ENCODE results near the gene B3GLCT. TPM values are rescaled to one million over a fixed set of nuclear protein-coding genes. Genes with fewer than 3 reads are reported as not detected.

B3GLCT gene
- total and polyA plus RNA-seq, 10 of the 15 experiments (the other 5 are each of a cell fraction or from before 2014, with no cell fraction given) = 0.07 to 0.89 (median 0.25) TPM

- RAD21 ChIA-PET (ENCODE audit: unreplicated experiment) = no interaction called here
- BruUV-seq (replicated peaks) = no TSS peak
- H3K4me2 ChIP-seq (ENCODE audit: control insufficient read depth, insufficient read depth) = no peak overlapping the region
- H2AFZ ChIP-seq (ENCODE audit: control insufficient read depth, low read depth, low read length) = no peak overlapping the region
- POLR2A ChIA-PET = interaction anchor here (0.6 kb wide), 1 partner anchor 245 kb away, joined by 3 read pairs; no protein-coding TSS in a partner anchor
- intact Hi-C loops (cut with micrococcal nuclease; ENCODE audit: unreplicated experiment) = no loop called here
- H3K36me3 ChIP-seq (ENCODE audit: control insufficient read depth in 2 of 2, insufficient read depth in 2 of 2, low read length in 1 of 2) = no peaks in the 10 kb centered on the region
- FAIRE-seq (no peak), DNase-seq (ENCODE audit: low read depth, low spot score) (no peak), ATAC-seq (no peak)
- H4K20me1 ChIP-seq (ENCODE audit: control insufficient read depth, insufficient read depth) = no peaks in the 10 kb centered on the region
- H3K9me3 ChIP-seq (replicated peaks; ENCODE audit: control insufficient read depth, insufficient read depth, low read length) = no peaks in the 10 kb centered on the region; the same call in 2 of the 3 replicates
- H3K4me3 ChIP-seq = no peak overlapping the region
- SMC1A ChIA-PET (ENCODE audit: uncharacterized antibody, unreplicated experiment) = no interaction called here
- H3K4me1 ChIP-seq (ENCODE audit: control insufficient read depth, insufficient read depth, low read length) = no peaks in the 10 kb centered on the region
- H3K79me2 ChIP-seq (ENCODE audit: control insufficient read depth, insufficient read depth, low read length) = no peaks in the 10 kb centered on the region
- no peak for TF ChIP-seq CHD4 (IDR thresholded peaks at IDR 0.05)
- 5% methylated on average over 4 of the region's 4 CpGs for WGBS (ENCODE audit: insufficient coverage, insufficient replicate concordance, low lambda C conversion rate, missing lambda C conversion rate)
- H3K27ac ChIP-seq (ENCODE audit: control insufficient read depth, insufficient read depth) = no peak overlapping the region
- in situ Hi-C loops (cut with MboI) = no loop called here
- CTCF ChIA-PET = no interaction called here
- no peak overlapping the region for H3K9ac ChIP-seq (ENCODE audit: control insufficient read depth, insufficient read depth, low read length)
- H3K27me3 ChIP-seq (replicated peaks in 1 of 2; ENCODE audit: control insufficient read depth in 2 of 2, insufficient read depth in 2 of 2, low read length in 1 of 2) = no peaks in the 10 kb centered on the region
Observed at GRCh38 chr13:31365630-31366029, 165.9 kb downstream of the B3GLCT start.

GRCh38 chr13:31367410-31367809 lies 167.6 kb downstream of the B3GLCT start:
- intact Hi-C loops (cut with micrococcal nuclease; ENCODE audit: unreplicated experiment) (no loop called here), in situ Hi-C loops (cut with MboI) (no loop called here)
- ChIA-PET SMC1A (ENCODE audit: uncharacterized antibody, unreplicated experiment) (no interaction called here), CTCF (no interaction called here), POLR2A (no interaction called here), RAD21 (ENCODE audit: unreplicated experiment) (no interaction called here)
- no peak overlapping the region for H3K27ac ChIP-seq (ENCODE audit: control insufficient read depth, insufficient read depth)
- H3K4me2 ChIP-seq (ENCODE audit: control insufficient read depth, insufficient read depth) = no peak overlapping the region
- no peaks in the 10 kb centered on the region for H3K36me3 ChIP-seq (ENCODE audit: control insufficient read depth in 2 of 2, insufficient read depth in 2 of 2, low read length in 1 of 2)
- no peak overlapping the region for H2AFZ ChIP-seq (ENCODE audit: control insufficient read depth, low read depth, low read length)
- no peaks in the 10 kb centered on the region for H4K20me1 ChIP-seq (ENCODE audit: control insufficient read depth, insufficient read depth)
- no peaks in the 10 kb centered on the region for H3K27me3 ChIP-seq (replicated peaks in 1 of 2; ENCODE audit: control insufficient read depth in 2 of 2, insufficient read depth in 2 of 2, low read length in 1 of 2)
- no peak overlapping the region for H3K9ac ChIP-seq (ENCODE audit: control insufficient read depth, insufficient read depth, low read length)
- BruUV-seq (replicated peaks) = no TSS peak
- FAIRE-seq (no peak), DNase-seq (ENCODE audit: low read depth, low spot score) (no peak), ATAC-seq (no peak)
- H3K4me3 ChIP-seq = no peak overlapping the region
- no peaks in the 10 kb centered on the region; the same call in 2 of the 3 replicates for H3K9me3 ChIP-seq (replicated peaks; ENCODE audit: control insufficient read depth, insufficient read depth, low read length)
- WGBS (ENCODE audit: insufficient coverage, insufficient replicate concordance, low lambda C conversion rate, missing lambda C conversion rate) = 6% methylated on average over 2 of the region's 2 CpGs
- H3K4me1 ChIP-seq (ENCODE audit: control insufficient read depth, insufficient read depth, low read length) = no peaks in the 10 kb centered on the region
- H3K79me2 ChIP-seq (ENCODE audit: control insufficient read depth, insufficient read depth, low read length) = no peaks in the 10 kb centered on the region
- TF ChIP-seq ZNF592 (IDR thresholded peaks at IDR 0.05) (no peak), STAT1 (conservative IDR thresholded peaks at IDR 0.05) (no peak), SPI1 (IDR thresholded peaks at IDR 0.05; ENCODE audit: borderline replicate concordance, insufficient read depth, low read depth, low read length) (no peak), ATF2 (IDR thresholded peaks at IDR 0.05; ENCODE audit: low read length) (no peak), EGR1 (IDR thresholded peaks at IDR 0.05; ENCODE audit: borderline replicate concordance in 1 of 2, low read depth in 2 of 2, low read length in 2 of 2) (no peak), BHLHE40 (IDR thresholded peaks at IDR 0.05; ENCODE audit: borderline replicate concordance in 1 of 2, low read depth in 2 of 2, low read length in 1 of 2) (no peak), ZBTB11 (CRISPR knock-in tag; IDR thresholded peaks at IDR 0.05) (no peak)
